SJCRH30 (cell line): ENCODE data around the gene SLC39A11. TPM values are rescaled to one million over a fixed set of nuclear protein-coding genes. Genes with fewer than 3 reads are reported as not detected.
A peak's percentile ranks its signal among the peaks of the same experiment; 100 is the strongest.

Experiments used
- DNase-seq, 2 experiments: peaks; one replicate each; pipeline ENCODE4 v3.0.0-alpha.2; 2015 to 2020
- H3K27ac ChIP-seq: fragments of 250-450 bp; sonication (Bioruptor Pico); 2 replicates; pipeline ENCODE4 v1.5.1; 2020; ENCODE audit warnings: mild to moderate bottlenecking, moderate library complexity
- H3K27me3 ChIP-seq: fragments of 250-450 bp; sonication (Bioruptor Pico); 2 replicates; pipeline ENCODE4 v1.5.1; 2020; ENCODE audit warnings: mild to moderate bottlenecking, moderate library complexity
- H3K36me3 ChIP-seq: fragments of 250-450 bp; sonication (Bioruptor Pico); 2 replicates; pipeline ENCODE4 v1.5.1; 2020; ENCODE audit warnings: mild to moderate bottlenecking, moderate library complexity
- H3K4me1 ChIP-seq: fragments of 250-450 bp; sonication (Bioruptor Pico); 2 replicates; pipeline ENCODE4 v1.5.1; 2020; ENCODE audit warnings: mild to moderate bottlenecking, moderate library complexity
- H3K4me3 ChIP-seq: fragments of 250-450 bp; sonication (Bioruptor Pico); 2 replicates; pipeline ENCODE4 v1.5.1; 2020; ENCODE audit warnings: mild to moderate bottlenecking, moderate library complexity
- H3K9me3 ChIP-seq: fragments of 250-450 bp; sonication (Bioruptor Pico); replicated peaks from 2 replicates; pipeline ENCODE4 v1.5.1; 2020; ENCODE audit warnings: mild to moderate bottlenecking, moderate library complexity
- total RNA-seq: library from RNA; depleted of rRNA; stranded (reverse); fragments of >200 nt; shearing (Covaris generic); gene quantifications from 2 replicates; pipeline ENCODE4 v1.2.3, GENCODE V29; 2014

The SLC39A11 gene
- total RNA-seq, 1 experiment from 2014 or later: 9.3 TPM

- DNase-seq: no peak
- Histone ChIP-seq H3K36me3 (no peaks in the 10 kb centered on the region), H3K27ac (no peak overlapping the region), H3K9me3 (no peaks in the 10 kb centered on the region), H3K4me3 (no peak overlapping the region), H3K4me1 (no peaks in the 10 kb centered on the region), H3K27me3 (0 out of 2 replicates have a peak, but pooled peaks cover 2% of the 10 kb centered on the region)
Measured at GRCh38 chr17:72662827-72663190, 429.7 kb downstream of the SLC39A11 start.

DNA sequence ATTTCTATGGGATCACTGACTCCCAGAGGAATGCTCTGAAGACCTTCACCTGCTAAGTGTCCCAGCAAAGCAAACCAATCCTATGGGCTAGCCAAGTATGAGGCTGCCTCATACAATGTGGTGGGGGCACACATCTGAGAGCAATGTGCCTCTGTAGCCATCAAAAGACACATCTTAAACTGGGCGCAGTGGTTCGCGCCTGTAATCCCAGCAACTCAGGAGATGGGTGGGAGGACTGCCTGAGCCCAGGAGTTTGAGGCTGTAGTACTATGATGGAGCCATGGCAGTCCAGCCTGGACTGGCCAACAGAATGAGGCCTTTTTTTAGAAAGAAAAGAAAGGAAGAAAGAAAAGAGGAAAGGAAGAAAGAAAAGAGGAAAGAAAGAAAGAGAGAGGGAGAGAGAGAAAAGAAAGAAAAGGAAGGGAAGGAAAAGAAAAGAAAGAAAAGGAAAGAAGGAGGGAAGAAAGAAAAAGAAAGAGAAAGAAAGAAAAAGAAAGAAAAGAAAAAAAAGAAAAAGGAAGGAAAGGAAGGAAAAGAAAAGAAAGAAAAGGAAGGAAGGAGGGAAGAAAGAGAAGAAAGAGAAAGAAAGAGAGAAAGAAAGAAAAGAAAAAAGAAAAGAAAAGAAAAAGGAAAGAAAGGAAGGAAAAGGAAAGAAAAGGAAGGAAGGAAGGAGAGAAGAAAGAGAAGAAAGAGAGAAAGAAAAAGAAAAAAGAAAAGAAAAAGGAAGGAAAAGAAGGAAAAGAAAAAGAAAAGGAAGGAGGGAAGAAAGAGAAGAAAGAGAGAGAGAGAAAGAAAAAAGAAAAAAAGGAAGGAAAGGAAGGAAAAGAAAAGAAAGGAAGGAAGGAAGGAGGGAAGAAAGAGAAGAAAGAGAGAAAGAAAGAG, 430.3 kb downstream of the SLC39A11 start:
- H3K36me3 ChIP-seq: no peaks in the 10 kb centered on the region
- no peaks in the 10 kb centered on the region for H3K9me3 ChIP-seq
- DNase-seq: no peak
- H3K4me1 ChIP-seq: no peaks in the 10 kb centered on the region
- no peak overlapping the region for H3K27ac ChIP-seq
- H3K4me3 ChIP-seq: no peak overlapping the region
- H3K27me3 ChIP-seq: 0 out of 2 replicates have a peak, but pooled peaks cover 2% of the 10 kb centered on the region

DNA sequence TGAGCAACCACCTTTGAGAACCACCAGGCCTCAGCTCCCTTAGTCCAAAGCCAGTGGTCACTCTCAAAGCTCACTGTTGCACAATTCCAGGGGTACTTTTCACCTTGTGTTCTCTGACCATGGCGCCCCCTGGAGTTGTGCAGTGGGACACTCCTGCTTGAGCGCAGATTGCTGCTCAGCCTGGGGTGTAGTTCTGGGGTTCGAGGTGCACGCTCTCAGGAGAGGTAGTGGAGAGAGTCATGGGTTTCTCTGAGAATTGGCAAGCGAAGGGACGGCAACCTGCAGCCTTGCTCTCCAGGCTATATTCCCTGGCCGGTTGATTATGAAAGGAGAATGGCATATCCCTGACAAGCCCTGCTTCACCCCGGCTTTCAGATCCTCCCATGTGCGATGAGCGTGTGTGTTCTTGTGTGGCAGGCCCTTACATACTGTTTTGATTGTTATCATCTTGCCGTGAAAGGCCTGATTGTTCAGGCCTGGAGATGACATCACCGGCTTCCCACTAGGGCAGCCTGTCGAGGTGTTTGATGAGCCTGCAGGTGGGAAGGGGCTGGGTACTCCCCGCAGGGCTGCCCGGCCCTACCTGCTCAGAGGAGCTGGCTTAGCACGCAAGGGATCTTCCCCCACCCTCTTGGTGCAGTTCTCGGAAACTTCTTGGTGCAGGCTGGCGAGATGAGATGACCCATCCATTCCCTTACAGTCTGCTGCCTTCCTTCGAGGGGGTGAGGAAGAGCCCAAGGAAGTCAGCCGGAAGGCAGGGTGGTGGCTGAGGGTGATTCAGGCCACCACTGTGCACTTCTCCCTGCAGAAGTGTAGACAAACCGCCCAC, 431.2 kb downstream of the SLC39A11 start:
- Histone ChIP-seq H3K27ac (no peak overlapping the region), H3K9me3 (no peaks in the 10 kb centered on the region), H3K4me1 (no peaks in the 10 kb centered on the region), H3K4me3 (no peak overlapping the region), H3K27me3 (0 out of 2 replicates have a peak, but pooled peaks cover 2% of the 10 kb centered on the region), H3K36me3 (no peaks in the 10 kb centered on the region)
- DNase-seq: peak in 1 of 2 experiments; percentile 16

DNA sequence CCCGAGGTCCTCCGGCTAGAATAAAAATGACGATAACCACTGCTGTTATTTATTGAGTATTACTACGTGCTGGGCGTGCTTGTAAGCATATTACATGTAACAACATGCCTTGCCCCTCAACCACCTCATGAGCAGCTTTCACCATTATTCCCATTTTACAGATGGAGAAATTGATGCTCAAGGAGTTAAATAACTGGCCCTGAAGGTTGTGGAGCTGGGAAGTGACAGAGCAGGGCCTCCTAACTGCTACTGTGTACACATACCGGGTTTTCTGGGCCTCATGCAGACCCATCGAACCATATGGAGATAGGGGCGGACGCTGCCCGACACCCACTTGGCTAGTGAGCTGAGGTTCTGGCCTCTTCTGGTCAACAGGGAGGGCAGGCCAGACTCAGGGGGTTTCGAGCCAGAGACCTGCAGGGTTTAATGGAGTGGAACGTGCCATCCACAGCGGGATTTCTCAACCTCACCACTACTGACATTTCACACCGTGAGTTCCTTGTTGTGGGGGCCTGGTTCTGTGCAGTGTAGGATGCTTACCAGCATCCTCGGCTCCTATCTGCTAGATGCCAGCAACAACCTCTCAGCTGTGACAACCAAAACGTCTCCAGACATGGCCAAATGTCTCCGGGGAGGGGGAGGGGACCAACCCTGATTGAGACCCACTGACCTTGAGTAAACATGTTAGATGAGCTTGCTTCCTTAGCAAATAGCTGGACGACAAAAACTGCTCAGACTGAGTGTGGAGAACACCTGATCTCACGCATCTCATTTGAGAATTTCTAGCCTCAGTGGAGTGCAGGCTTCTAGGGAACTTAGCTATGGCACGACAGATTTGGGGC, 432.0 kb downstream of the SLC39A11 start:
- Histone ChIP-seq H3K27me3 (0 out of 2 replicates have a peak, but pooled peaks cover 2% of the 10 kb centered on the region), H3K4me1 (no peaks in the 10 kb centered on the region), H3K9me3 (no peaks in the 10 kb centered on the region), H3K27ac (no peak overlapping the region), H3K36me3 (no peaks in the 10 kb centered on the region), H3K4me3 (no peak overlapping the region)
- no peak for DNase-seq

- Histone ChIP-seq H3K36me3 (no peaks in the 10 kb centered on the region), H3K4me1 (no peaks in the 10 kb centered on the region), H3K27ac (no peak overlapping the region), H3K4me3 (no peak overlapping the region), H3K9me3 (no peaks in the 10 kb centered on the region), H3K27me3 (peaks cover 4% of the 10 kb centered on the region; the same call in 1 of the 2 replicates)
- no peak for DNase-seq
Measured at GRCh38 chr17:72659811-72660210, 432.7 kb downstream of the SLC39A11 start.

DNA sequence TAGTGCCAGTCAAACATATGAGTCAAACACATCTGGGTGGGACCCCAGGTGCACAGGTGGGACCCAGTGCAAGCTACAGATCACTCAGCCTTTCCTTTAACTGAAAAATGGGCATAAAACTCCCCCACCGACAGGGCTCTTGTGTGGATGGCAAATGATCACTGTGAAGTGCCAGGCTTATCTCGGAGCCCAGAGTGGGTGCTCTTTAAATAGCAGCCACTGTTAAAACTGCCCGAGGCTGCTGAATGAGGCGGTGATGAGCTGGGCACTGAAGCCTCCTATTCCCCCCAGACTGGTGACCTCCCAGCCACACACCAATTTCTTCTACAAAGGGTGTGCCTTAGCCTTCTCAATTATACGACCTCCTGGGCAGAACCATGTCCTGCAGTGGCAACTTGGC, 433.8 kb downstream of the SLC39A11 start:
- Histone ChIP-seq H3K4me3 (no peak overlapping the region), H3K27me3 (peaks cover 8% of the 10 kb centered on the region), H3K36me3 (no peaks in the 10 kb centered on the region), H3K4me1 (no peaks in the 10 kb centered on the region), H3K9me3 (no peaks in the 10 kb centered on the region), H3K27ac (no peak overlapping the region)
- DNase-seq: no peak

DNA sequence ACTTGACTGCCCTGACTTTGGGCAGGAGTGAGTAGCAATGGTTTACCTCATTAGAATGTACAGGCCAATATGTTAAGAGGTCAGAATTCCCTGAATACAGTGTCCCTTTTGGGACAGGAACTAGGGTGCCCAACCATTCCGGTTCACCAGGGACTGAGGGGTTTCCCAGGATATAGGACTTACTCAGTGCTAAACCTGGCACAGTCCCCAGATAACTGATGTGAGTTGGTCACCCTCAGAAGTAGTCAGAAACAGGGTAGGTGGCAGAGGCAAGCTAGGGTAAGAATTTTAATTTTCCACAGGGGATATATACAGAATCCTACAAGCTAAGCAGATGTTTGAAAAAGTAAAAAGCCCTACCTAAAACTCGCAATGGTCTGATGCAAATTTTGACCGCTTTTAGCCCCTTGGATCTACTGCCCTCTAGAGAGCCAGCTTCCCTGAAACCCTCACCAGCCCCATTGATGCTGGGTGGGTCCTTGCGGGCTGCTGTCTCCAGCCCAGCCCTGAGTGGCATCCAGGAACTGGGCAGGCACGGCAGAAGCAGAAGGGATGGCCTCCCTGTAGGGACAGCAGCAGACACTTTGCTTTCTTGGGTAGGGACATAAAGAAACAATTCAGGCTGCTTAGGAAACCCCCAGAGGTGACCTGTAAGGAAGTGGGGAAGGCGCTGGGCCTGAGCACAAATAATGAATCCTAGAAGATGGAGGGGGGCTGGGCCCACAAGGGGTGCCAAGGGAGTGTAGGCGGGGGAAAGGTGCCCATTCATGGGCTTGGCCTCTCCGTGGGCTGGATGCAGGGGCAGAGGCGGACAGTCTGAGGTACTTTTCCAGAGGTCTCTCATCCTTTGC, 434.8 kb downstream of the SLC39A11 start:
- H3K27ac ChIP-seq: no peak overlapping the region
- no peaks in the 10 kb centered on the region for H3K4me1 ChIP-seq
- DNase-seq: no peak

DNA sequence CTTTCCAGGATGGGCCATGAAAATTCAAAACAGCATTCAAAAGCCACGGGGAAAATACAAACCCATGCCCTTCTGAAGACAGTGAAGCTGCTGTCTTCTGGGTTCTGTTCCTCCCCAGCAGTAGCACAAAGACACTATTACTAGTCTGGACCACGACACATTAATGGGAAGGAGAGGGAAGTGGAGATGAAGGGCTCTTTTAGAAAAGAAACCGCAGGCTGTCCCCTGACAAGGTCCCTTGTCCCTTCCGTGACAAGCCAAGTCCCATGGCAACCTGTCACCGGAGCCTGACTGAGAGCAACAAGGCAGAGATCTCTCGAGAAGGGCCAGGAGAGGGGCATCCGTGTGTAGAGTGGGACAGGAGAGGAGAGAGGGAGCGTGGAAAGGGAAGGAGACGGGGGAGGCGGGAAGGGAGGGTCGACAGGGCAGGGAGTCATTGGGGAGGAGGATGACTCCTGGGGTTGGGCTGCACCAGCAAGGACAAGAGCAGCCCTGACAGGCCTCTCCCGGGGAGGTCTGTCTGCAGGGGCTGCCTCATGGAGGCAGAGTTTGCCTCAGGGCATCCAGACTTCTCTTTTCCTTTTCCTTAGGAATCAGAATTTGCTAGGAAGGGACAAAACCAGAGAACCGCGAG, 436.2 kb downstream of the SLC39A11 start:
- DNase-seq: no peak
- H3K9me3 ChIP-seq: no peaks in the 10 kb centered on the region
- H3K36me3 ChIP-seq: no peaks in the 10 kb centered on the region
- peaks cover 11% of the 10 kb centered on the region for H3K27me3 ChIP-seq
- H3K27ac ChIP-seq: no peak overlapping the region
- no peaks in the 10 kb centered on the region for H3K4me1 ChIP-seq
- H3K4me3 ChIP-seq: no peak overlapping the region

More for the DNA sequence above, 434.8 kb downstream of the SLC39A11 start:
- Histone ChIP-seq H3K4me3 (no peak overlapping the region), H3K36me3 (no peaks in the 10 kb centered on the region), H3K27me3 (peaks cover 11% of the 10 kb centered on the region), H3K9me3 (no peaks in the 10 kb centered on the region)

- Histone ChIP-seq H3K9me3 (no peaks in the 10 kb centered on the region), H3K27ac (no peak overlapping the region), H3K4me1 (no peaks in the 10 kb centered on the region), H3K4me3 (no peak overlapping the region), H3K27me3 (peaks cover 17% of the 10 kb centered on the region), H3K36me3 (no peaks in the 10 kb centered on the region)
- DNase-seq: no peak
Measured at GRCh38 chr17:72654706-72655105, 437.8 kb downstream of the SLC39A11 start.

DNA sequence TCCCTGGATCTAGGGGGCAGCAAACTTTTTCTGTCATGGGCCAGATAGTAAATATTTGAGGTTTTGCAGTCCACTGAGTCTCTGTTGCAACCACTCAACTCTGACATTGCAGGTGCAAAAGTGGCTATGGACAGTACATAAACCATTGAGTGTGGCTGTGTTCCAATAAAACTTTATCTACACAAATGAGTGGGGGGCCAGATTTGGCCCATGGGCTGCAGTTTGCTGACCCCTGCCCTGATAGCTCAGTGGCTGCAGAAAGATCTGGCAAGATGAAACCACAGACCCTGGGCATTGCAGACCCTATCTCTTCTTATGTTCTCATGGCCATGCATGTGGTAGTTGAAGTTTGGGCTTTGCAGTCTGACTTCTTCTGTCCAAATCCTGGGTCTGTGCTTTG, 440.5 kb downstream of the SLC39A11 start:
- no peaks in the 10 kb centered on the region for H3K4me1 ChIP-seq
- no peak overlapping the region for H3K27ac ChIP-seq
- no peaks in the 10 kb centered on the region for H3K36me3 ChIP-seq
- DNase-seq: no peak
- H3K4me3 ChIP-seq: no peak overlapping the region
- H3K9me3 ChIP-seq: no peaks in the 10 kb centered on the region
- H3K27me3 ChIP-seq: peaks cover 14% of the 10 kb centered on the region

DNA sequence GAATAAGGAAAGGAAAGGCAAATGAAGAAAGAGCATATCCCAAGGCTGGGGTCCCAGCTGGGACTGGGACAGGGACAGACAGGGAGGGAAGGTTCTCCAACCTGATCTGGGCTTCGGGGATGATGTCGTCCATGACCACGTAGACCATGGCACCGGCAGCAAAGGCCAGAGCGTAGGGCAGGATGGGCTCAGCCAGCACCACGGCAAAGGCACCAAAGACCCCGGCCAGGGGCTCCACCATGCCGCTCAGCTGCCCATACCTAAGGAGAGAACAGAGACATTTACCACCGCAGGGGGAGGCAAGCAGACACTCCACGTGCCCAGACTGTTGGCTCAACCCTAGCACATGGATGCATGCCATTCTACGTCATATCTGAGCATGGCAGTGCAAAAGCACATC, 443.8 kb downstream of the SLC39A11 start:
- no peak overlapping the region for H3K27ac ChIP-seq
- no peaks in the 10 kb centered on the region for H3K4me1 ChIP-seq
- no peaks in the 10 kb centered on the region for H3K36me3 ChIP-seq
- H3K27me3 ChIP-seq: peaks cover 9% of the 10 kb centered on the region
- no peak overlapping the region for H3K4me3 ChIP-seq
- H3K9me3 ChIP-seq: no peaks in the 10 kb centered on the region
- no peak for DNase-seq

DNA sequence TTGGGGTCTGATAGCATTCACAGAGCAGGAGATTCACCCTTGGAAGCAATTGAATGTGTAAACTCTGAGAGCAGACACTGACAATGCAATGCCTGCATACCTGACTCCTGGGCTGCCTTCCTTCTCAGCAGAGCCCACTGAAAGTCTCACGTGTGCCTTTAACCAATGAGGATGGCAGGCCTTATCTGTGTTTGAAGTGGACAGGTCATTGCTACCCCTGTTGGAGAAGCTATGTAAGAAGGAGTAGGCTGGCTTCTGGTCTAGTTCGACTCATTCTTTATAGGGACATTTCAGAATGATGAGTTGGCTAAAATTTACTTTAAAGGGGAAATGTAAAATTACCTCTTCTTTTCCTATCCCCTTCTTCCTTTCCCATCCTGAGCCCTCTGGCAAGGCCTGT, 446.3 kb downstream of the SLC39A11 start:
- no peak for DNase-seq
- Histone ChIP-seq H3K36me3 (no peaks in the 10 kb centered on the region), H3K9me3 (no peaks in the 10 kb centered on the region), H3K4me1 (no peaks in the 10 kb centered on the region), H3K27ac (no peak overlapping the region), H3K27me3 (peaks cover 5% of the 10 kb centered on the region; the same call in 1 of the 2 replicates), H3K4me3 (no peak overlapping the region)

- H3K4me1 ChIP-seq: no peaks in the 10 kb centered on the region
- no peaks in the 10 kb centered on the region for H3K9me3 ChIP-seq
- peaks cover 3% of the 10 kb centered on the region; the same call in 1 of the 2 replicates for H3K27me3 ChIP-seq
- no peak for DNase-seq
- no peaks in the 10 kb centered on the region for H3K36me3 ChIP-seq
- no peak overlapping the region for H3K27ac ChIP-seq
- no peak overlapping the region for H3K4me3 ChIP-seq
Measured at GRCh38 chr17:72644492-72644891, 448.0 kb downstream of the SLC39A11 start.
